Astrocyte (in vitro differentiated cells and primary cell): ENCODE data around the gene PROS1. TPM values are rescaled to one million over a fixed set of nuclear protein-coding genes. Genes with fewer than 3 reads are reported as not detected.

ENCODE experiments used
- DNase-seq: peaks from one replicate; pipeline ENCODE4 v3.0.0-alpha.2; 2010; ENCODE audit warnings: low read depth
- FAIRE-seq: peaks from 2 replicates; lab custom pipeline; 2011; peaks lifted over from hg19 to GRCh38; lab: Jason Lieb, UNC
- H2AFZ ChIP-seq: 2 replicates; pipeline ENCODE4 v1.6.0; 2012; ENCODE audit warnings: low read depth, low read length, inconsistent platforms
- H3K27ac ChIP-seq: 2 replicates; pipeline ENCODE4 v1.5.1; 2011; ENCODE audit warnings: low read depth, low read length, inconsistent platforms
- H3K27me3 ChIP-seq: 2 replicates; pipeline ENCODE4 v1.6.0; 2011; ENCODE audit warnings: low read length, inconsistent platforms; ENCODE audit not compliant: insufficient read depth
- H3K36me3 ChIP-seq: 2 replicates; pipeline ENCODE4 v1.5.1; 2011; ENCODE audit warnings: low read length, inconsistent platforms; ENCODE audit not compliant: insufficient read depth
- H3K4me1 ChIP-seq: 2 replicates; pipeline ENCODE4 v1.5.1; 2011; ENCODE audit warnings: low read length, inconsistent platforms; ENCODE audit not compliant: insufficient read depth
- H3K4me2 ChIP-seq: 2 replicates; pipeline ENCODE4 v1.6.0; 2012; ENCODE audit warnings: low read length, inconsistent platforms
- H3K4me3 ChIP-seq: 2 replicates; pipeline ENCODE4 v1.5.1; 2011; ENCODE audit warnings: low read depth, mild to moderate bottlenecking, low read length, inconsistent platforms; ENCODE audit not compliant: insufficient read depth
- H3K79me2 ChIP-seq: 2 replicates; pipeline ENCODE4 v1.6.0; 2012; ENCODE audit warnings: mild to moderate bottlenecking, low read length, inconsistent platforms; ENCODE audit not compliant: insufficient read depth
- H3K9ac ChIP-seq: 2 replicates; pipeline ENCODE4 v1.6.0; 2012; ENCODE audit warnings: mild to moderate bottlenecking, low read length, inconsistent platforms
- H3K9me3 ChIP-seq: 2 replicates; pipeline ENCODE4 v1.5.1; 2012; ENCODE audit warnings: low read depth, mild to moderate bottlenecking, low read length, inconsistent platforms; ENCODE audit not compliant: insufficient read depth
- H4K20me1 ChIP-seq: 2 replicates; pipeline ENCODE4 v1.6.0; 2012; ENCODE audit warnings: low read length, inconsistent platforms; ENCODE audit not compliant: insufficient read depth
- H3K27ac Mint-ChIP-seq: one replicate; pipeline ENCODE4 v1.8.0; 2021; ENCODE audit warnings: mild to moderate bottlenecking, mixed read lengths; ENCODE audit not compliant: unreplicated experiment
- H3K27me3 Mint-ChIP-seq: one replicate; pipeline ENCODE4 v1.8.0; 2021; ENCODE audit warnings: low read depth, mixed read lengths; ENCODE audit not compliant: unreplicated experiment
- H3K36me3 Mint-ChIP-seq: one replicate; pipeline ENCODE4 v1.8.0; 2021; ENCODE audit warnings: low read depth, mixed read lengths; ENCODE audit not compliant: unreplicated experiment
- H3K4me1 Mint-ChIP-seq: one replicate; pipeline ENCODE4 v1.8.0; 2021; ENCODE audit warnings: low read depth, mixed read lengths; ENCODE audit not compliant: unreplicated experiment
- H3K4me3 Mint-ChIP-seq: one replicate; pipeline ENCODE4 v1.8.0; 2021; ENCODE audit warnings: mild to moderate bottlenecking, moderate library complexity, mixed read lengths; ENCODE audit not compliant: unreplicated experiment
- H3K9me3 Mint-ChIP-seq: one replicate; pipeline ENCODE4 v1.8.0; 2021; ENCODE audit warnings: mild to moderate bottlenecking, mixed read lengths; ENCODE audit not compliant: unreplicated experiment
- EZH2 ChIP-seq: IDR thresholded peaks from 2 replicates; pipeline ENCODE4 v1.6.1; 2012; ENCODE audit warnings: mild to moderate bottlenecking, low read length, inconsistent platforms; ENCODE audit not compliant: insufficient read depth
- total RNA-seq: library from RNA; stranded (reverse); gene quantifications from 2 replicates; pipeline ENCODE4 v1.2.1, GENCODE V29; 2021
- TF ChIP-seq, protein P1 (sequence below): IDR thresholded peaks from 2 replicates; pipeline ENCODE4 v1.5.1; 2011; ENCODE audit warnings: low read depth, mild to moderate bottlenecking, inconsistent platforms, low read length, moderate library complexity; ENCODE audit not compliant: insufficient read depth

Gene PROS1
- total RNA-seq, 1 donor from 2014 or later = 13.4 TPM

DNA sequence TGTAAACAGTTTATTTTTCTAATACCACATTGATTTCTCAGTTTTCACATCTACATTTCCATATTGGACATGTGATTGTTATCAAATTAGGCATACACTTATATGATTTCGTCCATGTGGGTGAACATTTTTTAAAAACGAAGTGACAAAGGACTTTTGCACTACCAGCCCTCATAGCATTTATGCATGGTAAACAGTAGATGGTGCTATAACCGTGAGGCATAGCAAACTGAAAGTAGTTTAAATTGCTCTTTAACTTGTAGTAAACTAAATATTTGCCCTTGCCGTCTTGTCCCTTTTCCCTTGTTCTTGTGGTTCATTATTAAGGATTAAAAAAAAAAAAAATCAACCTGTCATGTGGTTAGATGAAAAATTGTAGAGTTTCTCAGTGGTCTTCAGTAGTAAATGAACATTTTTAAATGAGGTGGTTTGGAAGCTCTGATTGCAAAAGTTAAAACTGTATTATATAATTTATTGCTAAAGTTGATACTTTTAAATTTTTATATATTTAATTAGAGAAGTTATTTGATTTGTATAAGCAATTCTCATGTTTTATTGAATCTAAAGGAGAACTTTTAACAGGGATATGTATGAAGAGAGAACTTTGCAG is 30.7 kb upstream of the PROS1 start:
- Mint-ChIP-seq H3K27ac (peak overlapping the region; percentile 70), H3K27me3 (no peaks in the 10 kb centered on the region), H3K4me1 (no peaks in the 10 kb centered on the region), H3K4me3 (no peak overlapping the region), H3K36me3 (no peaks in the 10 kb centered on the region), H3K9me3 (no peaks in the 10 kb centered on the region)
- Histone ChIP-seq H3K79me2 (no peaks in the 10 kb centered on the region), H2AFZ (peak overlapping the region; percentile 19), H3K27me3 (no peaks in the 10 kb centered on the region), H3K9ac (peak overlapping the region; percentile 72), H3K4me1 (peaks cover 4% of the 10 kb centered on the region), H3K9me3 (no peaks in the 10 kb centered on the region), H4K20me1 (no peaks in the 10 kb centered on the region), H3K4me2 (peak overlapping the region; percentile 78), H3K4me3 (peak overlapping the region; percentile 51), H3K36me3 (no peaks in the 10 kb centered on the region), H3K27ac (peak overlapping the region; percentile 56)
- DNase-seq (peak; percentile 72), FAIRE-seq (peak; percentile 64)
- no peak for TF ChIP-seq EZH2
- TF ChIP-seq, protein P1, sequence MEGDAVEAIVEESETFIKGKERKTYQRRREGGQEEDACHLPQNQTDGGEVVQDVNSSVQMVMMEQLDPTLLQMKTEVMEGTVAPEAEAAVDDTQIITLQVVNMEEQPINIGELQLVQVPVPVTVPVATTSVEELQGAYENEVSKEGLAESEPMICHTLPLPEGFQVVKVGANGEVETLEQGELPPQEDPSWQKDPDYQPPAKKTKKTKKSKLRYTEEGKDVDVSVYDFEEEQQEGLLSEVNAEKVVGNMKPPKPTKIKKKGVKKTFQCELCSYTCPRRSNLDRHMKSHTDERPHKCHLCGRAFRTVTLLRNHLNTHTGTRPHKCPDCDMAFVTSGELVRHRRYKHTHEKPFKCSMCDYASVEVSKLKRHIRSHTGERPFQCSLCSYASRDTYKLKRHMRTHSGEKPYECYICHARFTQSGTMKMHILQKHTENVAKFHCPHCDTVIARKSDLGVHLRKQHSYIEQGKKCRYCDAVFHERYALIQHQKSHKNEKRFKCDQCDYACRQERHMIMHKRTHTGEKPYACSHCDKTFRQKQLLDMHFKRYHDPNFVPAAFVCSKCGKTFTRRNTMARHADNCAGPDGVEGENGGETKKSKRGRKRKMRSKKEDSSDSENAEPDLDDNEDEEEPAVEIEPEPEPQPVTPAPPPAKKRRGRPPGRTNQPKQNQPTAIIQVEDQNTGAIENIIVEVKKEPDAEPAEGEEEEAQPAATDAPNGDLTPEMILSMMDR = peak; percentile 94

DNA sequence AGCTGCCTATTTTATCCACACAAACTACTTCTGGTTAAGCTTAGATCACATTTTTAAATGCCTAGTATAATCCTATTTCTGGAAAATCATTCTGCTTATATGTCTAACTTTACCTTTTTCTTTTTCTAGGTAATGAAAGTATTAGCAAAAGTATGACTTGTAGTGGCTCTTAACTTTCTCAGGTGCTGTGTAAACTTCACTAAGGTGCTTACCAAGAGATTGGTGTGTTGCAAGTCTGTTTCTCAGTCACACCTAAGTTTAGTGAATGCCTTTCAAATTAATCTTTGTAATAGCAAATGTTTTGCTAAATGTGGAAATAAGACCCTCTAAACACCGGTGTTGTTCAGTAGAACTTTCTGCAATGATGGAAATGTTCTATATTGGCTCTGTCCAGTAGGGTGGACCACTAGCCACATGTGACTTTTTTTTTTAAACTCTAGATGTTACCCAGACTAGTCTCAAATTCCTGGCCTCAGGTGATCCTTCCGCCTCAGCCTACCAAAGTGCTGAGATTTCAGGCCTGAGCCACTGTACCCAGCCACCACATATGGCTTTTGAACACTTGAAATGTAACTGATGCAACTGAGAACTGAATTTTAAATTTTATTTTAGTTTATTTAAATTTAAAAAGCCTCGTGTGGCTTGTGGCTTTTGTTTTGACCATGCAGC is 28.3 kb upstream of the PROS1 start:
- Histone ChIP-seq H3K27ac (no peak overlapping the region), H3K27me3 (no peaks in the 10 kb centered on the region), H3K9me3 (no peaks in the 10 kb centered on the region), H3K79me2 (no peaks in the 10 kb centered on the region), H2AFZ (no peak overlapping the region), H4K20me1 (no peaks in the 10 kb centered on the region), H3K4me2 (no peak overlapping the region), H3K9ac (no peak overlapping the region), H3K4me3 (no peak overlapping the region), H3K36me3 (no peaks in the 10 kb centered on the region), H3K4me1 (peaks cover 4% of the 10 kb centered on the region)
- Mint-ChIP-seq H3K27me3 (no peaks in the 10 kb centered on the region), H3K9me3 (no peaks in the 10 kb centered on the region), H3K36me3 (no peaks in the 10 kb centered on the region), H3K27ac (no peak overlapping the region), H3K4me1 (no peaks in the 10 kb centered on the region), H3K4me3 (no peak overlapping the region)
- no peak for FAIRE-seq
- TF ChIP-seq, protein P1 = no peak
- TF ChIP-seq EZH2 = no peak
- no peak for DNase-seq

DNA sequence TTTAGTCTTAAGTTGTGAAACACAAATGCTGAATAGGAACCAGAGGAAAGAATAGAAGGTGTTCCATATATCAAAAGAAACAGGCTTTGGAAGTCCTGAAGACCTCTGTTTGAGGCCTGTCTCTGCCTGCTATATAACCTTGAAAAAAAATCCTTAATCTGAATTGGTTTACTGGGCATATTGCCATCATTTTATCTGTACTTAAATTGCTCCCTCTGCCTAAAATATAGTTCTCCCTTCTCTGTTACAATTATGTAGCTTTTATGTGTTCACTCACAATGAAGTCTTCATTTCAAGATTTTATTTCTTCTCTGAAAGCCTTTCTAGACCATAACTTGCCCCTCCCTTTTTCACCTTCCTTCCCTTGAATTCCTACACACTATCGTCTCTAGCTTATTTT is 27.5 kb upstream of the PROS1 start:
- Mint-ChIP-seq H3K36me3 (peaks cover 3% of the 10 kb centered on the region), H3K4me1 (no peaks in the 10 kb centered on the region), H3K27me3 (no peaks in the 10 kb centered on the region), H3K27ac (no peak overlapping the region), H3K4me3 (no peak overlapping the region), H3K9me3 (no peaks in the 10 kb centered on the region)
- no peak for FAIRE-seq
- TF ChIP-seq EZH2 = no peak
- TF ChIP-seq, protein P1 = no peak
- no peaks in the 10 kb centered on the region for H3K79me2 ChIP-seq
- no peaks in the 10 kb centered on the region for H3K27me3 ChIP-seq
- H3K27ac ChIP-seq = no peak overlapping the region
- H3K9me3 ChIP-seq = no peaks in the 10 kb centered on the region
- H3K4me3 ChIP-seq = no peak overlapping the region
- no peak overlapping the region for H3K4me2 ChIP-seq
- no peak for DNase-seq
- peaks cover 4% of the 10 kb centered on the region for H3K4me1 ChIP-seq
- H3K36me3 ChIP-seq = no peaks in the 10 kb centered on the region
- no peak overlapping the region for H2AFZ ChIP-seq
- no peaks in the 10 kb centered on the region for H4K20me1 ChIP-seq
- no peak overlapping the region for H3K9ac ChIP-seq
